GM18499 (cell line): ENCODE results near the gene SLC25A2.
"Not testable (repeated sequence)": the region's sequence is repeated elsewhere in the genome, so short reads cannot be mapped to it uniquely, and the experiment has no call there.

Experiments
- ATAC-seq: cut with Tn5 transposase; IDR thresholded peaks from one replicate; pipeline ENCODE4 v1.9.1; 2021; ENCODE audit warnings: moderate number of reproducible peaks; ENCODE audit not compliant: insufficient read depth, unreplicated experiment

SLC25A2 gene

DNA sequence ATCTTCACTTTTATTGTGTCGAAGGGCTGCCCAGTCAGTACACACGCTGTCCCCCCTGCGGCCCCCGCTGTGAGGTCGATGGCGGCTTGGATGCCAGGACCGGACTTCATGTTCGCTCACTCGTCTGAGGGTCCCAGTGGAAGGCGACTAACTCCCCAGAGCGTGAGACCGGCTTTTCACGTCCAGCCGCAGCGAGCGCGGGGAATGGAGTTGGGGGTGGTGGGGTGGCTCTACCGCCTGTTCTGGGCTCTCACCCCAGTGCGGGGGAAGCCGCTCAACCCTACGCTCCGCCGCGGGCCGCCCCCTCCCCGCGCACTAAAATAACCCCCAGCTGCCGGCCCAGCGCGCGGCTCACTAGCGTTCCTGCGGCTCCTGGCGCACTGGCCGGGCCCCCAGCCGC lies at the start of gene SLC25A2:
Gene SLC25A2, minus strand, starts transcription at position 294 of the 400 bp plus-strand sequence. Its CDS starts 184 bp downstream, at position 110.
- ATAC-seq = no peak

DNA sequence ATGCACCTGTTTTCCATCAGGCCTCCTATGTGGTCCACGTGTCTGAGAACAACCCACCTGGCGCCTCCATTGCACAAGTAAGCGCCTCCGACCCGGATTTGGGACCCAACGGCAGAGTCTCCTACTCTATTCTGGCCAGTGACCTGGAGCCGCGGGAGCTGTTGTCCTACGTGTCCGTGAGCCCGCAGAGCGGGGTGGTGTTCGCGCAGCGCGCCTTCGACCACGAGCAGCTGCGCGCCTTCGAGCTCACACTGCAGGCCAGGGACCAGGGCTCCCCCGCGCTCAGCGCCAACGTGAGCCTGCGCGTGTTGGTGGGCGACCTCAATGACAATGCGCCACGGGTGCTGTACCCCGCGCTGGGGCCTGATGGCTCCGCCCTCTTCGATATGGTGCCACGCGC lies 47.7 kb upstream of the SLC25A2 start:
- ATAC-seq = no peak

DNA sequence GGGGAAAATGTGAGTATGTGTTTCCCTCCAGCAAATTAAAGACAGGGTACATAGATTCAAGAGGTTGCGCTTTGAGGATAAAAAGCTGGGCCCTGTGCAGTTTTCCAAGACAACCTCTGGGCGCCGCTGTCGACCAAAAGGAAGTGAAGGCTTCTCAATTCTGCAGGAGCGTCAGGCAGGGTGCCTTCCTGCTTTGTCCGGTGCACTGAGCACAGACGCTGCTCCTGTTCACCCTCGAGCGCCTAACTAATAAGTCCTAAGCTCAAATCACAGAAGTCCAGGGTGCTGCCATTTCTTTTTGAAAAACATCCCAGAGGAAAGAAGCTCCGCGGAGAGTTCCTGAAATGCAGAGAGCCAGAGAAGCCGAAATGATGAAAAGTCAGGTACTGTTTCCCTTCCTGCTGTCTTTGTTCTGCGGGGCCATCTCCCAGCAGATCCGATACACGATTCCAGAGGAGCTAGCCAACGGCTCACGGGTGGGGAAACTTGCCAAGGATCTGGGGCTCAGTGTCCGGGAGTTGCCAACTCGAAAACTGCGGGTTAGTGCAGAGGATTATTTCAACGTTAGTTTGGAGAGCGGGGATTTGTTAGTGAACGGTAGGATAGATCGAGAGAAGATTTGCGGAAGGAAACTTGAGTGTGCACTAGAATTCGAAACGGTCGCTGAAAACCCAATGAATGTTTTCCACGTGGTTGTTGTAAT lies 46.2 kb upstream of the SLC25A2 start, which contains the start of gene PCDHGB1:
Gene PCDHGB1, plus strand, starts transcription at position 183 of the 703 bp plus-strand sequence. Its CDS starts 162 bp downstream, at position 345.
- no peak for ATAC-seq

DNA sequence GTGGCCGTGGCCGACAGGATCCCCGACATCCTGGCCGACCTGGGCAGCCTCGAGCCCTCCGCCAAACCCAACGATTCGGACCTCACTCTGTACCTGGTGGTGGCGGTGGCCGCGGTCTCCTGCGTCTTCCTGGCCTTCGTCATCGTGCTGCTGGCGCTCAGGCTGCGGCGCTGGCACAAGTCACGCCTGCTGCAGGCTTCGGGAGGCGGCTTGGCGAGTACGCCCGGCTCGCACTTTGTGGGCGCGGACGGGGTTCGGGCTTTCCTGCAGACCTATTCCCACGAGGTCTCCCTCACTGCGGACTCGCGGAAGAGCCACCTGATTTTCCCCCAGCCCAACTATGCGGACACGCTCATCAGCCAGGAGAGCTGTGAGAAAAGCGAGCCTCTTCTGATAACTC lies 42.2 kb upstream of the SLC25A2 start:
- not testable (repeated sequence) for ATAC-seq

DNA sequence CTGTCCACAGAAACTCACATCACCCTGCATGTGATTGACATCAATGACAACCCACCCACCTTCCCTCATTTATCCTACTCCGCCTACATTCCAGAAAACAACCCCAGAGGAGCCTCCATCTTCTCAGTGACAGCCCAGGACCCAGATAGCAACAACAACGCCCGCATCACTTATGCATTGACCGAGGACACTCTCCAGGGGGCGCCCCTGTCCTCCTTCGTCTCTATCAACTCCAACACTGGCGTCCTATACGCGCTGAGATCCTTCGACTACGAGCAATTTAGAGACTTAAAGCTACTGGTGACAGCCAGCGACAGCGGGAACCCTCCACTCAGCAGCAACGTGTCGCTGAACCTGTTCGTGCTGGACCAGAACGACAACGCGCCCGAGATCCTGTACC lies 41.5 kb upstream of the SLC25A2 start:
- ATAC-seq = no peak

DNA sequence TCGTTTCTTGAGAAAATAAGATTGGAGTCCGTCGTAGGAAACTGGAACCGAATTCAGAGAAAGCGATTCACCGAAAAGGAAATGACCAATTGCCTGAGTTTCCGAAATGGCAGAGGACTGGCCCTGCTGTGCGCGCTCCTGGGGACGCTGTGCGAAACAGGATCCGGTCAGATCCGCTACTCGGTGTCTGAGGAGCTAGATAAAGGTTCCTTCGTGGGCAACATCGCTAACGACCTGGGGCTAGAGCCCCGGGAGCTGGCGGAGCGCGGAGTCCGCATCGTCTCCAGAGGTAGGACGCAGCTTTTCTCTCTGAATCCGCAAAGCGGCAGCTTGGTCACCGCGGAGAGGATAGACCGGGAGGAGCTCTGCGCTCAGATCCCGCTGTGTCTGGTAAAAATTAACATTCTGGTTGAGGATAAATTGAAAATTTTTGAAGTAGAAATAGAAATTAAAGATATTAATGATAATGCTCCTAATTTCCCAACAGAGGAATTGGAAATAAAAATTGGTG lies 40.2 kb upstream of the SLC25A2 start:
- ATAC-seq = no peak

DNA sequence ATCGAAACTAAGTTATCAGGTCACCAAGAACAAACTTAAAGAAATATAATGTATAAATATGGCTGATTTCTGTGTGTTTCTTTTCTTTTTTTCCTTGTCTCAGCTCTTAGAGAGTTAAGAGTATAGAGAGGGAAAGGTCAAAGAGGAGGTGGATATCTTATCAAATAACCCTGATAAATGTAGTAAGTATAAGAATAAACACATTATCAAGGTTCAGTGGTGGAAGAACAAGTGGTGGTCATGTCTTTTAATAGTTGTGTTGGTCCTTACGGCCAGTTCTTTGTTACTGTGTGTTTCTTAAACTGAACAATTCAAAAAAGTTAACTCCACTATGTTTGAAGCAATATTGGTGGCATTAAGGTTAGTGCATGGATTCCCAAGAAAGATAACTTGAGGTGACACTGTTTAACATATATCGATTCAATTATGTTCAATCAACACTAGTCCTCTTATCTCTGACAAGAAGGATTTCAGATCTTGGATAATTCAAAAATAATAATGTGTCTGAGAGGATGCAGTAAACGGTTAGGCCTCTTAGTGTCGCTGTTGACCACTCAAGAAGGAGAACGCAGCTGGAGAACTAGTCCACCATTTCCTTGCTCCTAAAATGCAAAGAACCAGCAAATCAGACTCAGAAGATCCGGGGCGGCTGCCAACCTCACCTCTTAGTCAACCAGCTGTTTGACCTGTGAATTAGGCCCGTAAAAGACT lies 39.5 kb upstream of the SLC25A2 start, which contains the start of gene PCDHGA3:
Gene PCDHGA3, plus strand, starts transcription at position 588 of the 711 bp plus-strand sequence. CDS start 205 bp downstream, outside the sequence.
- no peak for ATAC-seq

DNA sequence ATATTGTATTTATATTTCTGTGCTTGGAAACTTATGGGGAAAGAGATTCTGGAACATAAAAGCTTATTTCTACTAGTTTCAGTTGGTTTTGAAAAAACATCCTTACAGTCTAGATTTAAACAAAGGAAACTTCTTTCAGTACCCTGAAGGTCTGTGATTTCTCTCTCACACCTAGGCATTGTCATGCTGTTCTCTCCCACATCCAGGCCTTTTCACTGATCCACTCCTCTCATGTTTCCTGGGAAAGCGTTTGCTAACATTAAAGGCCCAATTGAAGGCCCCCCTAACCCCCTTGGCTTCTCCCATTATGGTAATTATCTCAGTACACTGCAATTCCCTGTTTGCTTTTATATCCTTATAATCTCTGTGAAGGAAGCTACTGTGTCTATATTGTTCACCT lies 38.9 kb upstream of the SLC25A2 start:
- no peak for ATAC-seq

DNA sequence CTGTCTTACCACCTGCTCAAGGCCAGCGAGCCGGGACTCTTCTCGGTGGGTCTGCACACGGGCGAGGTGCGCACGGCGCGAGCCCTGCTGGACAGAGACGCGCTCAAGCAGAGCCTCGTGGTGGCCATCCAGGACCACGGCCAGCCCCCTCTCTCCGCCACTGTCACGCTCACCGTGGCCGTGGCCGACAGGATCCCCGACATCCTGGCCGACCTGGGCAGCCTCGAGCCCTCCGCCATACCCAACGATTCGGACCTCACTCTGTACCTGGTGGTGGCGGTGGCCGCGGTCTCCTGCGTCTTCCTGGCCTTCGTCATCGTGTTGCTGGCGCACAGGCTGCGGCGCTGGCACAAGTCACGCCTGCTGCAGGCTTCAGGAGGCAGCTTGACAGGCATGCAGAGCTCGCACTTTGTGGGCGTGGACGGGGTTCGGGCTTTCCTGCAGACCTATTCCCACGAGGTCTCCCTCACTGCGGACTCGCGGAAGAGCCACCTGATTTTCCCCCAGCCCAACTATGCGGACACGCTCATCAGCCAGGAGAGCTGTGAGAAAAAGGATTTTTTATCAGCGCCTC lies 37.0 kb upstream of the SLC25A2 start:
- ATAC-seq = not testable (repeated sequence)

DNA sequence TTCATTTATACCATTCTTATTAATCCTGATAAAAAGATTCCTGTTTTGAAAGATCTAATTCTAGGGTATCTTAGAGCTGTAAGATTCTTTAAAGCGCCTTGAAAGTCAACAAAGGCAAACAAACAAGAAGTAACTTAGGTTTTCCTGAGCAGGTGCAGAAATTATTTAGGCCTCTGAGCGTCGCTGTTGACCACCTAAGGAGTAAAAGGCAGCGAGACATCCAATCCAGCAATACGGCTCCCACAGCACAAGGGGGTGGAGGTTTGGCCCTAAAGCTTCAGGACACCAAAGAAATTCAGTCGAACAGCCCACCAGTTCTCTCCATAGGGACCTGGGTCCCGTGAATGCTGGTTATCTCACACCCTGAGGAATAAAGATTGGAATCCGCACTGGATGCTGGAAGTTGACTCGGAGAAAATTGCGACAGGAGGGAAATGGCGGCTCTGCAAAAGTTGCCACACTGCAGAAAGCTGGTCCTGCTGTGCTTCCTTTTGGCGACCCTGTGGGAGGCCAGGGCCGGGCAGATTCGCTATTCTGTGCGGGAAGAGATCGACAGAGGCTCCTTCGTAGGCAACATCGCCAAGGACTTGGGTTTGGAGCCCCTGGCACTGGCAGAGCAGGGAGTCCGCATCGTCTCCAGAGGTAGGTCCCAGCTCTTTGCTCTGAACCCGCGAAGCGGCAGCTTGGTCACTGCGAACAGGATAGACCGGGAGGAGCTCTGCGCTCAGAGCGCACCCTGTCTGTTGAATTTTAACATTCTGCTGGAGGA lies 34.9 kb upstream of the SLC25A2 start, which contains the start of gene PCDHGA2:
Gene PCDHGA2, plus strand, starts transcription at position 223 of the 769 bp plus-strand sequence.
- ATAC-seq = no peak

DNA sequence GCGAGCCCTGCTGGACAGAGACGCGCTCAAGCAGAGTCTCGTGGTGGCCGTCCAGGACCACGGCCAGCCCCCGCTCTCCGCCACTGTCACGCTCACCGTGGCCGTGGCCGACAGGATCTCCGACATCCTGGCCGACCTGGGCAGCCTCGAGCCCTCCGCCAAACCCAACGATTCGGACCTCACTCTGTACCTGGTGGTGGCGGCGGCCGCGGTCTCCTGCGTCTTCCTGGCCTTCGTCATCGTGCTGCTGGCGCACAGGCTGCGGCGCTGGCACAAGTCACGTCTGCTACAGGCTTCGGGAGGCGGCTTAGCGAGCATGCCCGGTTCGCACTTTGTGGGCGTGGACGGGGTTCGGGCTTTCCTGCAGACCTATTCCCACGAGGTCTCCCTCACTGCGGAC lies 28.7 kb upstream of the SLC25A2 start:
- ATAC-seq = not testable (repeated sequence)

DNA sequence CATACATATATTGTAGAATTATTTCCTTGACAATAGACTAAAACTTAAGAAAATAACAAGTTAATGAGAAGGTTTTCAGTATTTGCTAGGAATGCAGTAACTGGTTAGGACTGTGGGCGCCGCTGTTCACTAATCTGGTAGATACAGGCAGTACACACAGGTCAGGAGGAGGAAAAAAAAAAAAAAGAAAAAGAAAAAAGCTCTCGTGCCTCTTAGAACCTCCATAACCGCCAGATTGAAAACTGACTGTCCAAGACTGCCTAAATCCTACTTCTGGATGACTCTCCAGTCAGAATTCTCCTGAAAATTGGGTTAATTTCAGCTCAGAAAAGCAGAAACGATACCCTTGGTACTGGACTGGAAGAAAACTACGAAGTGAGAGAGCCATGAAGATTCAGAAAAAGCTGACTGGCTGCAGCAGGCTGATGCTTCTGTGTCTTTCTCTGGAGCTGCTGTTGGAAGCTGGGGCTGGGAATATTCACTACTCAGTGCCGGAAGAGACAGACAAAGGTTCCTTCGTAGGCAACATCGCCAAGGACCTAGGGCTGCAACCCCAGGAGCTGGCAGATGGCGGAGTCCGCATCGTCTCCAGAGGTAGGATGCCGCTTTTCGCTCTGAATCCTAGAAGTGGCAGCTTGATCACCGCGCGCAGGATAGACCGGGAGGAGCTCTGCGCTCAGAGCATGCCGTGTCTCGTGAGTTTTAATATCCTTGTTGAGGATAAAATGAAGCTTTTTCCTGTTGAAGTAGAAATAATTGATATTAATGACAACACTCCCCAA lies 26.6 kb upstream of the SLC25A2 start, which contains the start of gene PCDHGA1:
Gene PCDHGA1, plus strand, starts transcription at position 216 of the 782 bp plus-strand sequence.
- ATAC-seq = no peak

DNA sequence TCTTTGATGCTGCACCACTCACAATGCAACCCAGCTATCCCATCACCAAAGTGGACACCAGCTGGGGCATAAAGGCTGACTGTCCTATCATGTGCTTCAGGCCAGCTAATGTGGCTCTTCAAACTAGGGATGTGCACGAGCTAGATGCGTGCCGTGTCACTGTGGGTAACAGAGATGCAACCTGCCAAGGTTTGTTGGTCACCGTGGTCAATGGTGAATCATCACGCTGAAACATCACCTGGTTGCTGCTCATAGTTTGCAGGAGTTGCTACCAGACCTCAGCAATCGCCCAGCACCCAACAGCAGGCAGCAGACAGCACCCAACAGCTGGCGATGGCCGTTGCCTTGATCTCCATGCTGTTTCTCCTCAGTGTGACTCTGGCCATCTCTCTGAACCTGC lies 24.4 kb upstream of the SLC25A2 start:
- no peak for ATAC-seq

DNA sequence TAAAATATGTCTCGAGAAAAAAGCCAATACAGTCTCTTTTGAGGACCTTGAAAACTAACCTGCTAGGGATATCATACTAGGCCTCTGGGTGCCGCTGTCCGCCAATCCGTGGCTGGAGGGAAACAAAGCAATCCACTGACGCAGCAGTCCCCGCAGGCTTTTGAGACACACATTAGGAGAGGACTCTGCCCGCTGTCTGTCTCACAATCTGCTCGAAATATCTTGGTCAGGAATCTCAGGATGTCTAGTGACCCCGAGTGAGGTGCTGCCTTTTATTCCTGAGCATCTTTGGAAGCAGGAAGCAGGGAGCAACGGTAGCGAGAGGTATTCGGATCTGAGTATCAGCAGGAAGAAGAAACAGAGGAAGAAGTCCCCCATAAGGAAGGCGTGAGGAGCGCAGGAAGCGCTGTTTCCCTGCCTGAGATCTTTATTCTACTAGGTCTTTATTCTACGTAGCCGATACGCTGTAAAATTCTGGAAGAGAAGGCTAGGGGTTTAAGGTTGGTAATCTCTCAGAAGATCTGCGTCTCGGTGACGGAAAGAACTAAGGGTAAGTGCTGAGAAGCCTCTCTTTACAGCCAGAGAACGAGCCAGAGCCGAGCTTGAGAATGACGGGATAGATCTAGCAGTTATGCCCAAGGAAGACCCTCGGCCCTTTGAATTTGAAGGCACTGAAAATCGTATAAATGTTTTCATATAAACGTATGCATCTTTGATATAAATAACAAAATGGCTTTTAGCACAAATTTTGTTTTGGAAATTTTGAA lies 22.4 kb upstream of the SLC25A2 start:
- no peak for ATAC-seq

DNA sequence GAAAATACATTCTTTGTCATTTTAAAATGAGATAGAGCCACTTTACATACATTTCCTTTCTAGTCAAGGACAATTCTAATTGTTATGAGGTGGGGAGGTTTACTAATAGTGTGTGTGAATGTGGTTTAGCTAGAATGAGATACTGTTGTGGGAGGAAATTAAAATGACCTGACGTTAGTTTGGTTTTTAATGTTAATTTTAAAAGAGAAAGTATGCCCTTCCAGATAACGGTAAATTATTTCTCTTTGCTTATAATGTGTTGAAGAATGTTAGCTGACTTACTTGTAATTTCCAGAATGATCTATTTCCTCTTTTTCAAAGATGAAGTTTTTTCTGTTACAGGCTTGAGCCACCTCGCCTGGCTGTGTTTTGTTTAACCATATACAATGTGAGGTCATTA lies 18.4 kb upstream of the SLC25A2 start:
- peak; percentile 33 for ATAC-seq

DNA sequence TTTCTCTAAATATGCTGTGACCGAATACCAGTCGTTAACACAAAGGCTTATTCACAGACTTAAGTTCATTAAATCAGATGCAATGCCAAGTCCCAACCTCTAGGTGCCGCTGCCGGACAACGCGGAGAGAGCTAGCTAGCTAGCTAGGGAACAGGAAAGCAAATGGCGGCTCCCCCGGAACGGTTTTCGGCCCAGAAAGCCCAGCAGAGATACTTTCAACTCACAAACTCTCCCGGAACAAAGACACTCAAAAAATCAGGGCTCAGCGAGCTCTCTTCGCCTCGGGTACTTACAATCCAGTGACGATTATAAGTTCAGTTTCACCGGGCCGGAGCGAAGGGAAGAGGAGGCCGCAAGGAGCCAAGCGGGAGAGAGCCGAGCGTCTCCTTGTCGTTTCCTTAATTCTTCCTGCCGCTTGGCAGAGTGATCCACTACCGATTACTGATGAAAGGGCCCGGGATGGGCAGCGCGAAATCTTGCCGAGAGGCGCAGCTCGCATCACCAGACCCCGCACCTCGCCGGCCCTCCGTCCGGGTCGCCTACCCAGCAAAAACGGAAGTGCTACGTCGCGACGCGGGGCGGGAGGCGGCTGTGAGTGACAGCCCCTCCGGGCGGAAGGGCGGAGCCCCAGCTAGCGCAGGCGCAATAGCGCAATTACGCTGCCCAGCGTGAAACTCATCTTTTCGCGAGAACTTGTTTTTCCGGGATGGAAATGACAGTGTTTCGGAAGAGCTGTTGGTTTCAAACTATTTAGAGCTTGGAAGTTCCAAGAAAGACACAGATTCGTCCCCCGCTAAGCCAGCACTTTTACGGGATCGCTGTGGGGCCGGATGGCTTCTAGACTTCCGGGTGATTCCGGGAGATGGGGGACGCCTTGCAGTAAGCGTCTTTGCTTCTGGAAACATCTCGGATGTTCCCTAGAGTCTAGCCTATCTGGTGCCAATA lies 16.6 kb upstream of the SLC25A2 start, which contains the start of gene TAF7:
Gene TAF7, minus strand, starts transcription at position 560 of the 945 bp plus-strand sequence. CDS start 740 bp downstream, outside the sequence.
- peak; percentile 69 for ATAC-seq

DNA sequence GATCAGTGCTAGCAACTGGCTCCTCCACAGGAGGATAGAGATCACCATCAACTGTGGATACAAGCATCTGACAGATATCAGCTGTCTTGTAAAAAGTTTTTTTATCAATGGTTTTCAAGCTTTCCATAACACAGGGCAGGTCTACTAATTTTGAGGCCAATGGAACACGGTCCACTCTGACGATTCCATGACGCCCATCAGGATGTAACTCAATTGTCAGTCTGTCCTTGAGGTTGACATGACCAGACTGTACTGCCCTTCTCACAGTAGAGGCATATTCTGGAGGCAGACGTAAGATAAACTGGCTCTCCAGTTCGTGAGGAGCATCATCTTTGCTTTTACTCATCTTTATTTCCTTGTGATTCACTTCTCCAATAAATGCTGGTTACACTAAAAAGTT lies 15.8 kb upstream of the SLC25A2 start:
- ATAC-seq = no peak
